ENCODE measurements around the gene SAMD4A. TPM values are rescaled to one million over a fixed set of nuclear protein-coding genes. Genes with fewer than 3 reads are reported as not detected.
A peak's percentile ranks its signal among the peaks of the same experiment; 100 is the strongest.

Gene SAMD4A
- total and polyA plus RNA-seq, 2 of the 4 experiments (the other 2 are of a cell fraction) = 22.9 to 38.2 TPM

DNA sequence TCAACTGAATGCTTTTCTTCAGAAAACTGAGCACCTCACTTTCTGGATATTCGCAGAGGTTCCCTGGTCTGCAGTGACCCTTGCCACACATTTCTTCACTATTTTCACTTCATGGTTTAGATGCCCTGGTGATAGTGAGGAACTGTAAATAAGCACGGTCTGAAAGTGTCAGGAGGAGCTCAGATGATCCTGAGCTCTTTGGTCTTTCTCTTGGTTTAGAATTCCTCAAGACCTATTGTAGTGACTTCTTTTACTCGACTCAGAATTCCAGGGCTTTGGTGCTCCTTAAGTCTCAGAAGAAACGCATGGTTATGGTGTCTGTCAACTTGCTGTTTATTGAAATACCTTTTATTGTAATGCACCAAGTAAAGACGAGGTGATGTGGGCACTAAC is 84.0 kb downstream of the SAMD4A start:
- ATAC-seq (ENCODE audit: low read depth) (no peak), DNase-seq (no peak)
- peak overlapping the region; percentile 56 for H3K4me2 ChIP-seq (ENCODE audit: low read depth, low read length)
- peaks cover 38 to 77% of the 10 kb centered on the region in 2 experiments for H3K79me1 ChIP-seq (ENCODE audit: low read depth in 1 of 2, low read length in 2 of 2)
- TF ChIP-seq CEBPB (IDR thresholded peaks at IDR 0.05; ENCODE audit: low read depth, low read length) (no peak), RAD21 (IDR thresholded peaks at IDR 0.05; ENCODE audit: low read length) (no peak), NFE2L2 (IDR thresholded peaks at IDR 0.05; ENCODE audit: low read depth, low read length) (no peak), FOS (IDR thresholded peaks at IDR 0.05; ENCODE audit: low read depth, low read length) (no peak), CHD1 (IDR thresholded peaks at IDR 0.05; ENCODE audit: low read depth, low read length) (no peak), RCOR1 (IDR thresholded peaks at IDR 0.05; ENCODE audit: insufficient replicate concordance, low read length) (no peak), MAZ (IDR thresholded peaks at IDR 0.05; ENCODE audit: borderline replicate concordance, low read depth, low read length) (no peak), BHLHE40 (IDR thresholded peaks at IDR 0.05; ENCODE audit: low read depth, low read length) (no peak), MAFK (IDR thresholded peaks at IDR 0.05; ENCODE audit: low read depth, low read length) (no peak), SMC3 (IDR thresholded peaks at IDR 0.05; ENCODE audit: low read depth, low read length) (no peak)
- TF ChIP-seq, protein P1, sequence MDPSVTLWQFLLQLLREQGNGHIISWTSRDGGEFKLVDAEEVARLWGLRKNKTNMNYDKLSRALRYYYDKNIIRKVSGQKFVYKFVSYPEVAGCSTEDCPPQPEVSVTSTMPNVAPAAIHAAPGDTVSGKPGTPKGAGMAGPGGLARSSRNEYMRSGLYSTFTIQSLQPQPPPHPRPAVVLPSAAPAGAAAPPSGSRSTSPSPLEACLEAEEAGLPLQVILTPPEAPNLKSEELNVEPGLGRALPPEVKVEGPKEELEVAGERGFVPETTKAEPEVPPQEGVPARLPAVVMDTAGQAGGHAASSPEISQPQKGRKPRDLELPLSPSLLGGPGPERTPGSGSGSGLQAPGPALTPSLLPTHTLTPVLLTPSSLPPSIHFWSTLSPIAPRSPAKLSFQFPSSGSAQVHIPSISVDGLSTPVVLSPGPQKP (IDR thresholded peaks at IDR 0.05; ENCODE audit: borderline replicate concordance, low read depth, low read length) = no peak
- TF ChIP-seq, protein P2, sequence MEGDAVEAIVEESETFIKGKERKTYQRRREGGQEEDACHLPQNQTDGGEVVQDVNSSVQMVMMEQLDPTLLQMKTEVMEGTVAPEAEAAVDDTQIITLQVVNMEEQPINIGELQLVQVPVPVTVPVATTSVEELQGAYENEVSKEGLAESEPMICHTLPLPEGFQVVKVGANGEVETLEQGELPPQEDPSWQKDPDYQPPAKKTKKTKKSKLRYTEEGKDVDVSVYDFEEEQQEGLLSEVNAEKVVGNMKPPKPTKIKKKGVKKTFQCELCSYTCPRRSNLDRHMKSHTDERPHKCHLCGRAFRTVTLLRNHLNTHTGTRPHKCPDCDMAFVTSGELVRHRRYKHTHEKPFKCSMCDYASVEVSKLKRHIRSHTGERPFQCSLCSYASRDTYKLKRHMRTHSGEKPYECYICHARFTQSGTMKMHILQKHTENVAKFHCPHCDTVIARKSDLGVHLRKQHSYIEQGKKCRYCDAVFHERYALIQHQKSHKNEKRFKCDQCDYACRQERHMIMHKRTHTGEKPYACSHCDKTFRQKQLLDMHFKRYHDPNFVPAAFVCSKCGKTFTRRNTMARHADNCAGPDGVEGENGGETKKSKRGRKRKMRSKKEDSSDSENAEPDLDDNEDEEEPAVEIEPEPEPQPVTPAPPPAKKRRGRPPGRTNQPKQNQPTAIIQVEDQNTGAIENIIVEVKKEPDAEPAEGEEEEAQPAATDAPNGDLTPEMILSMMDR (conservative IDR thresholded peaks at IDR 0.05; ENCODE audit: low read depth, low read length) = no peak
- H2AK9ac ChIP-seq (replicated peaks; ENCODE audit: low read depth, low read length, poor library complexity) = no peak overlapping the region
- H4K8ac ChIP-seq (ENCODE audit: low read depth in 2 of 2, low read length in 2 of 2) = peak overlapping the region; percentile 27 to 37
- ChIA-PET POLR2A (ENCODE audit: unreplicated experiment) (interaction anchor here (1.2 kb wide), 1 partner anchor 84 kb away, joined by 3 read pairs; the partner anchor contains the start of gene SAMD4A), CTCF (no interaction called here)
- H3K4ac ChIP-seq (ENCODE audit: low read depth, low read length) = peak overlapping the region; percentile 84
- peak overlapping the region; percentile 57; the same call in 1 of the 2 replicates for H4K5ac ChIP-seq (ENCODE audit: low read depth, low read length)
- H3K4me3 ChIP-seq (ENCODE audit: insufficient read depth, low read depth, low read length) = no peak overlapping the region
- H2AK5ac ChIP-seq (ENCODE audit: low read depth, low read length) = peak overlapping the region; percentile 55
- peaks cover 48% of the 10 kb centered on the region for H4K20me1 ChIP-seq (ENCODE audit: insufficient read depth, low read length)
- H3K56ac ChIP-seq (ENCODE audit: extremely low read depth, insufficient read depth, low read length) = 0 out of 2 replicates have a peak overlapping the region, but pooled peaks have one; percentile 1
- peak overlapping the region; percentile 74 for H4K91ac ChIP-seq (ENCODE audit: insufficient read depth, low read depth, low read length)
- H3K23ac ChIP-seq (ENCODE audit: low read depth, low read length) = peak overlapping the region; percentile 32
- H3K36me3 ChIP-seq (ENCODE audit: control insufficient read depth, insufficient read depth, low read length) = no peaks in the 10 kb centered on the region
- H3K9me3 ChIP-seq (ENCODE audit: control insufficient read depth, insufficient read depth, low read length) = no peaks in the 10 kb centered on the region
- dilution Hi-C loops (cut with HindIII; ENCODE audit: low sequenced_read_pairs, unreplicated experiment) (no loop called here), in situ Hi-C loops (cut with MboI; ENCODE audit: low sequenced_read_pairs) (no loop called here), intact Hi-C loops (cut with micrococcal nuclease) (no loop called here)
- H3K27me3 ChIP-seq (ENCODE audit: control insufficient read depth, insufficient read depth, low read length) = no peaks in the 10 kb centered on the region
- peak overlapping the region; percentile 10 for H2BK15ac ChIP-seq (ENCODE audit: low read depth, low read length)
- WGBS, 2 experiments (ENCODE audit: extremely low coverage in 2 of 2, insufficient read length in 1 of 2) = 80% methylated on average over 1 of the region's 5 CpGs; no CpG with 5 or more reads in 1 of the 2 experiments
- H2AFZ ChIP-seq (replicated peaks; ENCODE audit: low read length, poor library complexity) = no peak overlapping the region
- no TSS peak for BruUV-seq (replicated peaks)
- peak overlapping the region; percentile 92 for H3K14ac ChIP-seq (replicated peaks; ENCODE audit: low read depth, low read length)
- H2BK120ac ChIP-seq (ENCODE audit: low read depth, low read length) = peak overlapping the region; percentile 90
- 0 out of 2 replicates have a peak overlapping the region, but pooled peaks have one; percentile 36 for H3K9ac ChIP-seq (ENCODE audit: low read depth, low read length)
- peak overlapping the region; percentile 30; the same call in 1 of the 2 replicates for H3K18ac ChIP-seq (ENCODE audit: low read depth, low read length)
- peaks cover 41% of the 10 kb centered on the region for H3K4me1 ChIP-seq (ENCODE audit: control insufficient read depth, insufficient read depth, low read length)
- peak overlapping the region; percentile 16; the same call in 1 of the 2 replicates for H3K27ac ChIP-seq (ENCODE audit: insufficient read depth, low read length)
- peak overlapping the region; percentile 90; the same call in 1 of the 2 replicates for H2BK20ac ChIP-seq (ENCODE audit: low read depth, low read length)
- peaks cover 39% of the 10 kb centered on the region for H3K9me1 ChIP-seq (ENCODE audit: insufficient read depth, low read length)
- H2BK5ac ChIP-seq (ENCODE audit: low read depth, low read length, poor library complexity, severe bottlenecking) = peak overlapping the region; percentile 40
